Bone marrow (tissue), 2 donors: ENCODE data around the gene ZNF669.
A peak's percentile ranks its signal among the peaks of the same experiment; 100 is the strongest.
"Not testable (repeated sequence)": the region's sequence is repeated elsewhere in the genome, so short reads cannot be mapped to it uniquely, and the experiment has no call there.

ENCODE experiments used
- DNase-seq, 2 donors: peaks; one replicate each; lab custom pipeline; 2025; lab: John Stamatoyannopoulos, UW

Gene ZNF669

GRCh38 chr1:247103859-247104591, at the start of gene ZNF669:
Gene ZNF669 (minus strand): TSS chr1:247104356. CDS start chr1:247104199, 157 bp downstream.
- DNase-seq = peak; percentile 81 to 89

GRCh38 chr1:247147781-247148180, 43.6 kb upstream of the ZNF669 start:
- no peak for DNase-seq

GRCh38 chr1:247147120-247147519, 43.0 kb upstream of the ZNF669 start:
- DNase-seq = not testable (repeated sequence)

DNA sequence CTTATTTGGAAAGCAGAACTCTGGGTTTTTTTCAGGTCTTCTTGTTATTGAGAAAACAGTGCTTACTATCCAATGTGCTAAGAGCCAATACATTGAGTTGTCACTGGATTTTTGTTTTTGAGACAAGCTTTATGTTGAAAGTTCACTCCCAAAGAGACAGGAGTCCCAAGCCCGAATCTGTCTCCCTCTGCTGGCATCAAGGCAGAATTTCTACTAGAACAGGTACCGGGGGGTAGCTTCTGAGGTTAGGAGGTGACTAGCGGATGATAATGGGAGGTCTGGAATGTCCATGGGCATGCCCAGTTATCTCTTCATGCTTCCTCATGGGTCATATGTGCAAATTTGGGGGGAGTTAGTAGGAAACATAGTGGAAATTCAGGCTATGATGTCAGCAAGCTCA, 42.5 kb upstream of the ZNF669 start:
- no peak for DNase-seq

DNA sequence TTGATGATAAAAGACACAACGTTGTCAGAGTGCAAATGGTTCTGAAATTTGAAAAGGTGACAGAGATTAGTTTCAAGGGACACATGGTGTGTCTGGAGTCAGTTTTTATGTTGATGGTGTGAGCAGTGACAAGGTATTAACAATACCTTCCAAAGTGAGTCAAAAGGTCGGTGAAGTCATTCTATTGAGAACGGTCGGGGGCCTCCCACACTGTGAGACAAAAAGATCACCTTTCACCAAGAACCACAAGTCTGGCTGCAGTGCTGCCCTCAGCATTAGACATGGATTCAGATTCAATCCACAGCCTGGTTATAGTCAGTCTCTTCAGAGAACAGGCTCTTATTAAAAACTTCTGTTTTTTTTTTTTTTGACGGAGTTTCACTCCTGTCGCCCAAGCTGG, 41.1 kb upstream of the ZNF669 start:
- no peak for DNase-seq

GRCh38 chr1:247139557-247139956, 35.4 kb upstream of the ZNF669 start:
- DNase-seq = not testable (repeated sequence)

DNA sequence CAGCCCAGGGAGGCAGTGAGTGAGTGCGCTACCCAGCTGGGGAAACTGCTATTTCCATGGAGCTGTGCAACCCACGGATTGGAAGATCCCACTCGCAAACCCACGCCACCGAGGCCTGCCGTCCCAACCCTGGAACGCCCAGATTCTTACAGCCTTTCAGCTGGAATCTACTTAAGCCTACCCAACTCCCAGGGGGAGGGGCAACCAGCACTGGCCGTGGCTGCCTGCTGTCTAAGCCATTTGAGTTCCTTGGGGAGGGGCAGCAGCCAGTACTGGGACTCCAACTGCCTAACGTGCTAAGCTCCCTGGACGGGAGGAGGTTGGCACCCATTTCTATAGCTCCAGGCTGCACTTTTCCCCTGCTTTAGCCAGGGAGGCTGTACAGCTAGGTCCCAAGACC, 27.1 kb upstream of the ZNF669 start:
- DNase-seq = no peak

- DNase-seq = peak in 1 of 2 donors; percentile 20
These were observed 23.5 kb upstream of the ZNF669 start for GRCh38 chr1:247127519-247128282.

DNA sequence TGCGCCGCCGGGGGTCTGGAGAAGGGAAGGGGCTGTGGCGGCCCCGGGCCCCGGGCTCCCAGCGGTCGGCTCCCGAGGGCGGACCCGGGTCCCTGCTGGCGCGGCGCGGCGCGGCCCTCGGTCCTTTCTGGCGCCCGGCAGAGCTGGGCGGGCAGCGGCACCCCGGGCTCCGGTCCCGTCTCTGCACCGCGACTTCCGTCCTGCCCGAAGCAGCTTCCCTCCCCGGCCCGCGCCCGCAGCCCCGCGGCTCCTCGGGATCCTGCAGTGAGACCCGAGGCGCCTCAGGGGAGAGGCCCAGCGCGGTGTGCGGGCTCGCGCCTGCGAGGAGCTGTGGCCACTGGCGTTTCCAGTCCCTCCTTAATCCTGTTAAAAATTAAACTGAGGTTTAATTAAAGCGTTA, 22.4 kb upstream of the ZNF669 start:
- not testable (repeated sequence) for DNase-seq

DNA sequence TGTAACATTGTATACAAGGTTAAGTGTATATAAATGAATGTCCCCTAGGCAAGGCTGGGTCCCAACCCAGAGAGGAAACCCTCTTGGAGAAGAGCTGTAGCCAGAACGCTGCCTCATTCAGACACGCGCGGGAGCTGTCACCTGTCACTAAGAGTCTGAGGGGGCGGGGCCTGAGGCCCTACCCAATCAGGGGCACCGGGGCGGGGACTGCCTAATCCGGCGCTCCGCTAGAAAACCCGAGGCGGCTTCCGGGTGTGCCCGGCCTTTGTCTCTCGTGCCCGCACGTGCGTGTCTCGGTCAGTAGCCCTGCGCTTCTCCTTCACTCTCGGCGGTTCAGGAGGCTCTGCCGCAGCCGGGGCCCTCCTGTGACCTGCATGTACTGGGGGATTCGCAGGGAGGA, 22.0 kb upstream of the ZNF669 start:
- DNase-seq = not testable (repeated sequence)

DNA sequence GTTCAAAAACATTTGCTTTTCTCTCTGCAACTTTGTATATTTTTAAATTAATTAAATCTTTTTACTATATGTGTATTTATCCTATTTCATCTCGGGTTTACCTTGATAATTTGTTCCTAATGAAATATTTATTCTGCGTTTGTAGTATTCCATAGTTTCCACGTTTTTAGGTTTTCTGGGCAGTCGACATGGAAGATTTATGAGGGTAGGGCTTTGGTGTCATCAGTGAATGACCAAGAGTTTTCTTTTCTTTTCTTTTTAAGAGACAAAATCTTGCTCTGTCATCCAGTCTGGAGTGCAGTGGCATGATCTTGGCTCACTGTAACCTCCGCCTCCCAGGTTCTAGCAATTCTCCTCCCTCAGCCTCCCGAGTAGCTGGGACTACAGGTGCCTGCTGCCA, 17.2 kb upstream of the ZNF669 start:
- no peak for DNase-seq

- DNase-seq = not testable (repeated sequence)
These were observed 16.2 kb upstream of the ZNF669 start for GRCh38 chr1:247120408-247120668.

GRCh38 chr1:247119600-247120407, 15.6 kb upstream of the ZNF669 start:
- DNase-seq = no peak

DNA sequence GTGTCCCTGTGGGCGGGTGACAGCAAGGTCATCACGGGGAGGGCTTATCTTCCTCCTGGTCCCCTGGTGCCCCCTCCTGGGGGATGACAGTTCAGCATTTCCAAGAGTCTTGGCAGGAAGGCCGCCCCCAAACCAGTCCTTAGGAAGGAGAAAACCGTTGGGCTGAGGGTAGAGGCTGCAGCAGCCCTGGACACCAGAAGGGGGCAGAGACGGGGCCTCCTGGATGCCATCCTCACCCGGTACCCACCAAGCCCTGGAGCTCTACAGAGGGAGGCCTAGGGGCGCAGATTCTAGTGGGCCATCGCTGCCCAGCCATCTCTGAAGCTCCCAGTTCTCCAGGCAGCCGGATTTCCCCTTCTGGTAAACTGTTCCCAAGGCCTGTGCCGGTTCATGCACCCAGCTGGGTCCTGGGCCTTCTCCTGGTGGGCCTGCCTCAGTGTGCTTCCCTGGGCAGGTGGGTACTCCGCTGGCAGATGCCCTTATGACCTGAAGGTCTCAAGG, 14.8 kb upstream of the ZNF669 start:
- DNase-seq = no peak

GRCh38 chr1:247115545-247115944, 11.4 kb upstream of the ZNF669 start:
- no peak for DNase-seq

DNA sequence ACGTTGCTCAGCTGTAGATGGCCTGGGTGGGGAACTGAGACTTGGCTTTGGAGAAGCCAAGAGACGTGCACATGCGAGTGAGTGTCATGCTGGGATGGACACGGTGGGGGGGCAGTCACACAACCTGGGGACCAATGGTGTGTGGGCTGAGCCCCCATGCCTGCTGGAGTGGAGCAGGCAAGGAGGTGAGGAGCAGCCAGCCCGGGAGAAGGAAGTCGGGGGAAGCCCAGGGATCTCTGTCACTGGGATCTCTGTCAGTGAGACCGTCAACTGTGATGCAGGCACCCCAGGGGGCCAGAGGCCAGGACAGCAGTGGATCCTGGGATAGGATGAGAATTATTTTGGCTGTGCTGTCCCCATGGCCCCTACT, 11.0 kb upstream of the ZNF669 start:
- DNase-seq = no peak

GRCh38 chr1:247114351-247115140, 10.4 kb upstream of the ZNF669 start:
- DNase-seq = no peak

GRCh38 chr1:247113733-247114271, 9.6 kb upstream of the ZNF669 start:
- no peak for DNase-seq

DNA sequence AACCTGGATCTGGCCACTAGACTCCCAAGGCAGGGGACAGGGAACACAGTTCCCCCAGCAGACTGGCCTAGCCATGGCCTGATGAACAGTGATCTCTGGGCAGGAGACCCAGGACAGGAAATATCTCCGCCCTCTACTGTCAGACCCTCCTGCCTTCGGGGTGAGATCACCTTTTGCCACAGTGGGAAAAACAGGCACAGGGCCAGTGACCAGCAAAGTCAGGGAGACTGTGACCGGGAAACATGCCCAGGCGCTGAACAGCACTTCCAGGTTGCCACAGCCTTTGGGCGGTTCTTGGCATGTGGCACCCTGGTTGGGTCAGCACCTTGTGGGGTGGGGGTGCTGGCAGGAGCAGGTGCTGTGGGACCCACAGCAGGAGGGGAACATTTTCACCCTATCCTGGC, 8.9 kb upstream of the ZNF669 start:
- no peak for DNase-seq

GRCh38 chr1:247112479-247112781, 8.3 kb upstream of the ZNF669 start:
- no peak for DNase-seq

- no peak for DNase-seq
These were observed 7.7 kb upstream of the ZNF669 start for GRCh38 chr1:247111700-247112478.
